GM19193 (cell line): ENCODE data around the gene KDELR1.

Experiments used
- POLR2A ChIP-seq: IDR thresholded peaks from 4 replicates; pipeline ENCODE4 v1.6.1; 2011; ENCODE audit not compliant: insufficient read depth, insufficient read length; ENCODE audit errors: extremely low read depth

KDELR1 gene

DNA sequence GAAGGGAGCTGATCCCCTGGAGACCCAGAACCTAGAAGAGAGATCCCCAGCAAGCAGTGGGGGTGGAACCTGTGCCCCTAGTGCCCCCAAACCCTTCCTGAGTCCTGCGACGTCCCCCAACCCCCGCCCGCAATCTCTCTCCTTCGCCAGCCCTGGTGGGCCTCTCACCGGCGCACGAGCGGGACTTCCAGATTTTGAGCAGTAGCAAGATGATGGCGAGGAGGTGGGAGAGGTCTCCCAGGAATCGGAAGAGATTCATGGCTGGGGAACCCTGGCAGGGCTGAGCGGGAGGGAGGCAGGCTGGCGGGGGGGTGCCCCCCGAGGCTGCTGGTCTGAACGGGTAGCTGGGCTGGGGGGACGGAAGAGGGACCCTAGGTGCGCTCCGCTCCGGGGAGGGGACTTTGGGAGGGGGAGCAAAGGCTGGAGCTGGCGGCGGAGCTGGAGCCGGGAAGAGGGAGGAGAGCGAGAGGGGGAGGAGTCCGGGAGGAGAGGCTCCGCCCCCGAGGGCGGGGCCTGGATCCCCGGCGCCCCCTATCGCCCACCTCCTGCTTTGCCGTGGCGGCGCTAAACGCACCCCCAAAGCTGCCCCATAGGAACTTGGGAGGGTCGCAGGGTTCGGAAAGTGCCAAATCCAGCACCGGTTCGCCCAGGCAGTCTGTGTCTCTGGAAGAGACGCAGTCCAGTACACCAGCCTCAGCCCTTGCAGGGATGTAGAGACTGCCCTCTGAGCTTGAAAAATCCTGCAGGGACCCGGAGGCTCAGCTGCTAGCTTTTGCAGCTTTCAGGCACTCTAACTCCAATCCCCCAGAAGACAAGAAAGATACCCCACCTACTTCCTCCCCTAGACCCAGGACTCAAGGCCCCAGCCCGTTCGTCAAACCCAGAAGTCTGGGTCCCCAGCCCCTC, at the start of gene KDELR1:
KDELR1 (minus strand) TSS at position 452 of the 906 bp plus-strand sequence; CDS start at position 259, 193 bp downstream.
- peak; percentile 39 for TF ChIP-seq POLR2A

DNA sequence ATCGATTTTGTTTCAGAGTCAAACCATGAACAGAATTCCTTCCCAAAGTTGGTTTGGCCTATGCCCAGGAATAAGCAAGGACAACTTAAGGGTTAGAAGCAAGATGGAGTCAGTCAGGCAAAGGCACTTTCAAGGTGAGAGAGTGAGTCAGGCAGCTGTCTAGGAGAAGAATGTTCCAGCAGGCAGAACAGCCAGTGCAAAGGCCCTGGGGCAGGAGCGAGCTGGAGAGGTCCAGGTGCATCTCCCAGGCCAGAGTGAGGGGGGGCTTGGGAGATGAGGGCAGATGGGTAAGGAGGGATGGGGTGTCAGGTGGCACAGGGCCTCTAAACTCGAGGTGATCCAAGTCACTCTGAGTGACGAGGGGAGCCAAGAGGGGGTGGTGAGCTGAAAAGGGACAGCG, 45.2 kb upstream of the KDELR1 start:
- no peak for TF ChIP-seq POLR2A

DNA sequence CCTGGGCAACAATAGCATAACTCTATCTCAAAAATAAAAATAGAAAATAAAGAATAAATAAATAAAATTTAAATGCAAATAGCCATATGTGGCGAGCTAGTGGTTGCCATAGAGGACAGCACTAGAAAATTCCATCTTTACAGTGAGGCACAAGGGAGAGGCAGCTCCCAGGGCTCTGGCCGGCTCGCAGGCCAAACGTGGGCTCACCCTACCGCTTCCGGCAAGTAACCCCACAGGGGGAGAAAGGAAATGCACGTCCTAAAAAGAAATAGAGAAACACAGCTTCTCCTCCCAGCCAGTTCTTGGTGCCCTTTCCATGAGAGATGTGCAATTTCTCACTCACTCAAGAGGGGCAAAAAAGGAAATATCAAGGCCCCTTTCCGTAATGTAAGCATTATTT, 42.0 kb upstream of the KDELR1 start:
- TF ChIP-seq POLR2A: no peak

DNA sequence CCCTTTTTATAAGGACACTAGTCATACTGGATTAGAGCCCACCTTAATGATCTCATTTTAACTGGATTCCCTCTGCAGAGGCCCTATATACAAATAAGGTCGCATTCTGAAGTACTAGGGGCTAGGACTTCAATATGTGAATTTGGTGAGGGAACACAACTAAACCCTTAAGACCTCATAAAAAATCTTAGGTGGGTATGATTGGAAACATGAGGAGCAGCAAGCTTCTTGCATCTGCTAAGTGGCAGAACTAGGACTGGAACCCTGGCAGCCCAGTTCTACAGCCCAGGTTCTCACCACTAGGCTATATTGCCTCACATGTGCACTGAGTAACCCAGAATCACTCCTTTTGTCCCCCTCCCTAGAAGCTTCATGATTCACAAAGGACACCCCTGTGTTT, 37.3 kb upstream of the KDELR1 start:
- no peak for TF ChIP-seq POLR2A

DNA sequence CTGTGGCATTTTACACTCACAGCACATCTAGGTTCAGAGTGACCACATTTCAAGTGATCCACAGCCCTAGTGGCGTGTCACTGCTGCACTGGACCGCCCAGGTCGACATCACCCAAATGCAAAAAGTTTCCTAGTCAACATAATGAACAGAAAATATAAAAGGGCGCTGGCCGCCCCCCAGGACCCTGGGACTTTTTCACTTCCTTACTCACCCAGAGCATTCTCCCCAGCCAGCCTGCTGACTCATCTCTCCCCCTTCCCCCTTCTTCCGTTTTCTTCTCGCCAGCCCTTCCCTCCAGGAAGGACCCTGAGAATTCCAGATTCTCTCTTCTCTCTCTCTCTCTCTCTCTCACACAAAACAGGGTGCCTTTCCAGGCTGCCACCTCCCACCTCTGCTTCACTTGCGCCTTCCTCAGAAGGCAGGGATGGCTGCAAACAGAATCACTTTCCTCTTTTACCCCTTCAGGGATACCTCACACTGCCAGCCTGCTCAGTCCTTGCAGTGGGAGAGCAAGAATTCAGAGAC, 33.4 kb upstream of the KDELR1 start:
- no peak for TF ChIP-seq POLR2A

DNA sequence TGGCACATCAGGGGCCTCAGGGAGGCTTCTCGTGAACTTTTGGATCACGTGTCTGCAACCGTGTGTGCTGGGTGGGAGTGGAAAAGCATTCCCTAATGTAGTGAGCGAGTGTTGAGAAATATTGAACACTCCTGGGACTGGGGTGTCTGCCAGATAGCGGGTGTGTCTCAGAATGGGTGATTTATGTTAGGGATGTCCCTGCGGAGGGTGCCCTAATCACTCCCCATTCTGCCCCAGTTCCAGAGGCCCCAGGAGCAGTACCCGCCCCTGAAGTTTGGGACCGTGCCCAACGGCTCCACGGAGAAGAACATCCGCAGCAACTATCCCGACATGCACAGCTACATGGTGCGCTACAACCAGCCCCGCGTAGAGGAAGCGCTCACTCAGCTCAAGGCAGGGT, 30.2 kb upstream of the KDELR1 start:
- TF ChIP-seq POLR2A: no peak

DNA sequence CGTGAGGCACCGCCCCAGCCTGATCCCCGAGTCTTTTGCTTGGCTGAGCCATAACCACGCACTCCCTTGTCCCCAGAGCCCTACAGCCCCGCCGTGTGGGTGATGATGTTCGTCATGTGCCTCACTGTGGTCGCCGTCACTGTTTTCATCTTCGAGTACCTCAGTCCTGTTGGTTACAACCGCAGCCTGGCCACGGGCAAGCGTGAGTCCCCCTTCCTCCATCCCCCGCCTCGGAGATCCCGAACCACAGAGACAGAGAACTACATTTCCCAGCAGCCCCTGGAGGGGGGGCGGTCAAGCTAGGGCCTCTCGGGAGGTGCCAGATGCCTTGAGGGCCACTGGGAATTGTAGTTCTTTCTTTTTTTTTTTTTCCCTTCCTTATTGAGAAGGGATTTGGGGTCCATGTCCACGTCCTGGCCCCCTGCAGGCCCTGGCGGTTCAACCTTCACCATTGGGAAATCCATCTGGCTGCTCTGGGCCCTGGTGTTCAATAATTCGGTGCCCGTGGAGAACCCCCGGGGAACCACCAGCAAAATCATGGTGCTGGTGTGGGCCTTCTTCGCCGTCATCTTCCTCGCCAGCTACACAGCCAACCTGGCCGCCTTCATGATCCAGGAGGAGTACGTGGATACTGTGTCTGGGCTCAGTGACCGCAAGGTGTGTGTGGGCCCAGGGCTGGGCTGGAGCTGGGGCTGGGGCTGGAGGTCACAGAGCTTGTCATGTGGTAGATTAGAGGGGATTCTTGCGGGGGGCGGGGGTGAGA, 28.0 kb upstream of the KDELR1 start:
- no peak for TF ChIP-seq POLR2A

DNA sequence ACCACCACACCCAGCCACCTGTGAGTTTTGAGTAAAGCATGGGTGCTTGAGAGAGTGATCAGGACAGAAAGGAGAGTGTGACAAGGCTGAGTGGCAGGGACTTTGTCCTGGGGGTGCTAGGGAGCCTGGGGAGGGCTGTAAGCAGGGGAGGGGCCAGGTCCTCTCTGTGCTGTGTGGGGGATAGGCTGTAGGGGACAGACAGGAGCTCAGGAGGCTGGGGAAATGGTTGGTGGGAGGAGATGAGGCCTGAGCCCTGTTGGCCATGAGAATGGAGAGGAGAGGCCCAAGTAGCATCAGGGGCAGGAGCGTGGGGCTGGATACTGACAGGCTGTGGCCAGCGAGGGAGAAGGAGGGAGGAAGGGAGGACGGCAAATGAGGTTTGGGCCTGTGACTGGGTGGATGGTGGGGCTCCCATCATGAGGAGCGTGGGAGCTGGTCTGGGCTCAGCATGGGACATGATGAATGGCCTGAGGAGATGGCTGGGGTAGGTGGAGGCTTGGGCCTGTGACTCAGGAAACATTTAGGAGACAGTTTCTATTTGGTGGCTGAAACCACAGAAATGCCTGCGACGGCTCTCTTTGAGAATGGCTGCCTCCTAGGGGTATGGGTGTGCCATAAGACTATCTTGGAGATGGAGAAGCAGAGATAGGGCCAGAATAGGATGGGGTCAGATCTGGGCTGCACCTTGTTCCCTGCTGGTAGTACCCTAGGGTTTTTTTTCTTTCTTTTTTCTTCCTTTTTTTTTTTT, 27.1 kb upstream of the KDELR1 start:
- TF ChIP-seq POLR2A: no peak

DNA sequence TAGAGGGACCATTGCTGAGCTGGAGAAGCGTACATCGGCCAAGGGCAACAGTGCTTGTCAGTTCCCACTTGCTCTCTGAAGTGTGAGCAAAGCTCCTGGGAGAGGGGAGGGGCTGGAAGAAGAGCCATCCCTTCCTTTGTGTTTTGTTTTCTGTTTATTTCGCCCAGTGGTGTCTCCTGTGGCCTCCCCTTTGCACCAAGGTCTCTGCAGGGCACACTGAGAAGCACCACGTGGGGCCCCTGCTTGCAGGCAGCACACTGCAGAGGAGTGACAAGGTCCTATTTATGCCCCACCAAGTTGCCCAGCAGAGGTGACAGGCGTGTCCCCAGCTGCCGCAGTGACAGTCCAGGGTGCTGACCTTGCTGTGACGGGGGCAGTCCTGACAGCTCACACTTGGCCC, 26.1 kb upstream of the KDELR1 start:
- TF ChIP-seq POLR2A: no peak

DNA sequence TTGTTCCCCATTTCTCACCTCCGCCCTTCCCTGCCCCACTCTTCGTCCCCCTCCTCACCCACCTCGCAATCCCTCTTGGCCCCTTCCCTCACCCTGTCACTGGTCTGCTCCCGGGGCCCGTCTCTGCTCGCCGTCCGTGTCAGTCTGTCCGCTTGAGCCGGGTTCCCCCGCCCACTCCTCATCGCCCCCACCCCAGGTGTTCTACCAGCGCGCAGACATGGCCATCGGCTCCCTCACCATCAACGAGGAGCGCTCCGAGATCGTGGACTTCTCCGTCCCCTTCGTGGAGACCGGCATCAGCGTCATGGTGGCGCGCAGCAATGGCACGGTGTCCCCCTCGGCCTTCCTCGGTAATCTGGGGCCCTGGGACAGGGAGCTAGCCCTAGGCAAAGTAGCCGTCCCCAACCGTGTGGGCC, 24.5 kb upstream of the KDELR1 start:
- no peak for TF ChIP-seq POLR2A

DNA sequence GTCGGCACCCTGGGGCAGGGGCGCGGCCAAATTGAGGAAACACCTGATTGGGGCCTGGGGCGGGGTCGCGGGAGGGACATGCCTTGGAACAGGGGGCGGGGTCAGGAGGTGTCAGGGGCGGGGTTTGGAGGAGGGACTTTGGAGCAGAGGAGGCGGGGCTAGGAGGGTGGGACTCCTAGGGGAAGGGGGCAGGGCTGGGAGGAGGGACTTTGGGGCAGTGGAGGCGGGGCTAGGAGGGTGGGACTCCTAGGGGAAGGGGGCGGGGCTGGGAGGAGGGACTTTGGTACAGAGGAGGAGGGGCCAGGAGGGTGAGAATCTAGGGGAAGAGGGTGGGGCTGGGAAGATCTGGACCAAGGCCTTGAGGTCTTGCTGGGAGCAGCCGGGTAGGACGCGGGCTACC, 24.0 kb upstream of the KDELR1 start:
- TF ChIP-seq POLR2A: no peak

DNA sequence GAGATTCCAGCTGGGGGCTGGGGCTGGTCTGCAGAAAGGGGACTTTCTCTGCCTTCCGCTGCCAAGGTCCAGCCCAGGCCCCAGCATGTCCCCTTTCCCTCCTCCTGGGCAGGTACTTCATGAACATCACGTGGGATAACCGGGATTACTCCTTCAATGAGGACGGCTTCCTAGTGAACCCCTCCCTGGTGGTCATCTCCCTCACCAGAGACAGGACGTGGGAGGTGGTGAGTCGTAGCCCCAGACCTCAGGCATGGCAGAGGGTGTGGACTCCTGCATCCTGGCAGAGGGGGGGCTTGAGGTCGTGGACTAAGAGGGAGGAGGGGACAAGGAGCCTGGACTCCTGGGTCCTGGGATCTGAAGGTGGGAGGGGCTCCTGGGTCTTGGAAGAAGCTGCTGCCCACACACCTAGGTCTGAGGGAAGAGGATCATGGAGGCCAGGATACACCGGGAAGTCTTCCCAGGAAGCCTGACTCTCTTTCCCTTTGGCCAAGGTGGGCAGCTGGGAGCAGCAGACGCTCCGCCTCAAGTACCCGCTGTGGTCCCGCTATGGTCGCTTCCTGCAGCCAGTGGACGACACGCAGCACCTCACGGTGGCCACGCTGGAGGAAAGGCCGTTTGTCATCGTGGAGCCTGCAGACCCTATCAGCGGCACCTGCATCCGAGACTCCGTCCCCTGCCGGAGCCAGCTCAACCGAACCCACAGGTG, 22.7 kb upstream of the KDELR1 start:
- no peak for TF ChIP-seq POLR2A

DNA sequence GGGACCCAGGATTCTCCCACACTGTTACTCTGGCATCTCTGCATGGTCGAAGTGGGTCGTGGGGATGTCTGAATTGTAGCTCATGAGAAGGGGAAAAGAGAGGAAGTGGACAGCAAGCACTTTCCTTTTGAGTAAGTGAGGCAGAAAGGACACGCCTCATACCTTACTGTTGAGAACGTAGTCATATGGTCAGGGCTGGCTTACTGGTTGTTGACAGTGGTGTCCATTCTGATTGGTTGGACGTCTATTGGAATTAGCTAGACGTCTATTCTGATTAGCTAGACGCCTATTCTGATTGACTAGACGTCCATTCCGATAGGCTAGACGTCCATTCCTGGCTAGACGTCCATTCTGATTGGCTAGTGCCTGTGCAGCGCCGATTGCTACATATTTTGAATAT, 14.5 kb upstream of the KDELR1 start:
- TF ChIP-seq POLR2A: no peak

DNA sequence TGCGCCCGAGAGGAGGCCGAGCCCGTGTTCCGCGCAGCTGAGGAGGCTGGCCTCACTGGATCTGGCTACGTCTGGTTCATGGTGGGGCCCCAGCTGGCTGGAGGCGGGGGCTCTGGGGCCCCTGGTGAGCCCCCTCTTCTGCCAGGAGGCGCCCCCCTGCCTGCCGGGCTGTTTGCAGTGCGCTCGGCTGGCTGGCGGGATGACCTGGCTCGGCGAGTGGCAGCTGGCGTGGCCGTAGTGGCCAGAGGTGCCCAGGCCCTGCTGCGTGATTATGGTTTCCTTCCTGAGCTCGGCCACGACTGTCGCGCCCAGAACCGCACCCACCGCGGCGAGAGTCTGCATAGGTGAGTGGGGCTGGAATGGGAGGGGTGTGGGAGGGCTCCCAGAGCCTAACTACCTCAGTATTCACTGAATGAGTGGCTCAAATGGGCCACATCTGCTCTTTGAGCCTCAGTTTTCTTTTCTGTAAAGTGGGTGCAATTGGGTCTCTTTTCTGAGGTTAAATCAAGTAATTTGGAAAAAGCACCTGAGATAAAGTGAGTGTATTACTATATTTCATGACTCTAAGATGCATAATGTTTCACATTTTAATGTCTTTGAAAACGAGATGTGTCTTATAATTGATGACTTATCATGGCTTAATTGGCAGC, 13.8 kb upstream of the KDELR1 start:
- no peak for TF ChIP-seq POLR2A
